Middle frontal gyrus (tissue), 1 donor: ENCODE data around the gene CDV3.

ENCODE experiments used
- DNase-seq: peaks from one replicate; pipeline ENCODE4 v3.0.0-alpha.2; 2015; ENCODE audit warnings: low spot score; ENCODE audit errors: extremely low spot score

The CDV3 gene

GRCh38 chr3:133568294-133569014, 5.0 kb upstream of the CDV3 start:
- no peak for DNase-seq

- DNase-seq = no peak
These were observed 3.1 kb upstream of the CDV3 start for GRCh38 chr3:133570139-133570936.

- DNase-seq = no peak
These were observed 2.6 kb upstream of the CDV3 start for GRCh38 chr3:133570937-133571320.

GRCh38 chr3:133572158-133573053, 1.1 kb upstream of the CDV3 start:
- DNase-seq = no peak

- peak; percentile 100 for DNase-seq
These were observed 345 bp upstream of the CDV3 start for GRCh38 chr3:133573054-133573628.

GRCh38 chr3:133574260-133574881, 885 bp downstream of the CDV3 start:
- DNase-seq = no peak

GRCh38 chr3:133575086-133575485, 1.6 kb downstream of the CDV3 start:
- no peak for DNase-seq

GRCh38 chr3:133576169-133576568, 2.7 kb downstream of the CDV3 start:
- DNase-seq = no peak

GRCh38 chr3:133578548-133579191, 5.2 kb downstream of the CDV3 start:
- DNase-seq = no peak

- no peak for DNase-seq
These were observed 9.9 kb downstream of the CDV3 start for GRCh38 chr3:133583396-133583795.

- DNase-seq = no peak
These were observed 14.5 kb downstream of the CDV3 start for GRCh38 chr3:133588035-133588434.

GRCh38 chr3:133588784-133589465, 15.4 kb downstream of the CDV3 start:
- DNase-seq = no peak

GRCh38 chr3:133589503-133589902, 16.0 kb downstream of the CDV3 start:
- no peak for DNase-seq

- no peak for DNase-seq
These were observed 17.8 kb downstream of the CDV3 start for GRCh38 chr3:133591271-133591742.

- no peak for DNase-seq
These were observed 19.4 kb downstream of the CDV3 start for GRCh38 chr3:133592843-133593242.

GRCh38 chr3:133593243-133593642, 19.8 kb downstream of the CDV3 start:
- DNase-seq = no peak

- DNase-seq = no peak
These were observed 21.9 kb downstream of the CDV3 start for GRCh38 chr3:133595341-133595740.

GRCh38 chr3:133598405-133598804, 24.9 kb downstream of the CDV3 start:
- DNase-seq = no peak

- no peak for DNase-seq
These were observed 25.8 kb downstream of the CDV3 start for GRCh38 chr3:133599280-133599679.

- no peak for DNase-seq
These were observed 27.1 kb downstream of the CDV3 start for GRCh38 chr3:133600572-133601081.
